Uterine smooth muscle cell (primary cell): ENCODE results near the gene UBE2J2. TPM values are rescaled to one million over a fixed set of nuclear protein-coding genes. Genes with fewer than 3 reads are reported as not detected.

Experiments used
- total RNA-seq: library from RNA; depleted of rRNA; stranded (reverse); fragments of >200 nt; gene quantifications from 2 replicates; pipeline ENCODE4 v1.2.3, GENCODE V29; 2014

Gene UBE2J2
- 37.2 and 51.7 TPM in 2 replicates for total RNA-seq

GRCh38 chr1:1273512-1274298 lies at the start of gene UBE2J2:
TSS of gene UBE2J2 (minus strand) at chr1:1273854. CDS start at chr1:1267992, 5,862 bp downstream.

DNA sequence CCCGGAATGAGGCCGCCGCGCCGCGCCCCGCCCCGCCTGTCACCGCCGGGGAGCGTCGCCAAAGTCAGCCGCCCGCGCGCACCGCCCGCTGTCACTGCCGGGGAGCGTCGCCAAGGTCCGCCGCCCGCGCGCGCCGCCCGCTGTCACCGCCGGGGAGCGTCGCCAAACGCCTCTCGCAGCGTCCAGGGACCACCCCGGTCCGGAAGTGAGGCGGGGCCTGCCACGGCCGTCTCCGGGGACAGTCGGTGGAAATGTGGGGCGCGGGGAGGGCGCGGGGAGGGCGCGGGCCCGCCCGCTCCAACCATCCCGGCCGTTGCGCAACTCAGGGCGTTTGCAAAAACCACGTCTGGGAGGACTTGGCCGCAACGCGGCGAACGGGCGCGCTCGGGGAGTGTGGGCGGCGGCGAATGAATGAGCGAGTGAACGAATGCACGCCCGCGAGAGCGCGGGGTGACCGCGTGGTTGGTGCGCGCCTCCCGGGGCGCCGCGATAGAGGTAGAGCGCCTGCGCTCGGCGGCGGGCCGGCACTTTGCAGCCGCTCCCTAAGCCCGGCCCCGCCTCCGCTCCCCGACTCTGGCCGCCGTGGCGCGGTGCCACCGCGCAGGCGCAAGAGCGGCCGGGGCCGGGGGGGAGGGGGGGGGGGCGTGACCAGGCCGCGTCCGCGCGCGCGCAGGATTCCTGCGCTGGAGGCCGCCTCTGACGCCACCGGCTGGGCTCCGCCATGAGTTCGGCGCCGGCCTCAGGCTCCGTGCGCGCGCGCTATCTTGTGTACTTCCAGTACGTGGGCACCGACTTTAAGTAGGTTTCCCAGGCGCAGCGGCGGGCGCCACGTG lies 34.5 kb upstream of the UBE2J2 start, which contains the start of the genes ACAP3 and PUSL1:
ACAP3 (minus strand) TSS at position 8 of the 833 bp plus-strand sequence. CDS start 115 bp downstream, outside the sequence.
PUSL1 (plus strand) TSS at position 675 of the 833 bp plus-strand sequence; CDS start at position 722, 47 bp downstream.

DNA sequence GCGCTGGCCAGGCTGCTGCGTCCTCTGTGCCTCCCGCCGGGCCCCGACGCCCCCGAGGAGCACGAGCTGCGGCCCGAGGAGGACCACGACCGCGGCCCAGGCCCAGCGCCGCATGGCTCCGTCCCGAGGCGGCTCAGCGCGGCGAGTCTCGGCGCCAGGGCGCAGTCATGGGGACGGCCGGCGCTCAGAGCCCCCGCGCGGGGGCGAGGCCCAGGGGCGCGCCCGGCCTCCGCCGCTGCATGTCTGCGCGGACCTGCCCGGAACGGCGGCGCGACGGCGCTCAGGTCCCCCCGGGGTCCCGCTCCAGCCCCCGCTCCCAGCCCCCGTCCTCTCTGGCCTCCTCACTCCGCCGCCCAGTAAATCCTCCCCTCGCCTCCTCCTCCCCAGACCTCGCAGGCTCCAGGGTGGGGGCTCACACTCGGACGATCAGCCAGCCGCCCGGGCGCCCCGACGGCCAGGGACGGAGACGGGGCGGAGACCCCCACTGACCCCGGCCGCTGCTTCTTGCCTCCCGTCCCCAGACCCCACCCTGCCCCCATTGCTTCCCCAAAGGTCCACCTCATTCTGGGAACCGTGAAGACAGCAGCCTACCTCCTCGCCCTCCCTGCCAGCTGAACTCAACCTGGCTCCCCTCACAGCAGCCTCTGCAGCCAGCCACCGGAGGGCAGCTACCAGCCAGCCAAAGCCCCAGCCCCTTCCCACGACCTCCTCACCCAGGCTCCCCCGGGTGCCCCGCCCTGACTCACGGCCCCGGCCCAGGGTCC lies 26.9 kb downstream of the UBE2J2 start, which contains the start of gene C1QTNF12:
C1QTNF12 (minus strand) TSS at position 146 of the 764 bp plus-strand sequence; CDS start at position 114, 32 bp downstream.

GRCh38 chr1:1232208-1232795 lies 41.4 kb downstream of the UBE2J2 start, which contains the start of gene B3GALT6:
TSS of gene B3GALT6 (plus strand) at chr1:1232237. CDS start at chr1:1232279, 42 bp downstream.

DNA sequence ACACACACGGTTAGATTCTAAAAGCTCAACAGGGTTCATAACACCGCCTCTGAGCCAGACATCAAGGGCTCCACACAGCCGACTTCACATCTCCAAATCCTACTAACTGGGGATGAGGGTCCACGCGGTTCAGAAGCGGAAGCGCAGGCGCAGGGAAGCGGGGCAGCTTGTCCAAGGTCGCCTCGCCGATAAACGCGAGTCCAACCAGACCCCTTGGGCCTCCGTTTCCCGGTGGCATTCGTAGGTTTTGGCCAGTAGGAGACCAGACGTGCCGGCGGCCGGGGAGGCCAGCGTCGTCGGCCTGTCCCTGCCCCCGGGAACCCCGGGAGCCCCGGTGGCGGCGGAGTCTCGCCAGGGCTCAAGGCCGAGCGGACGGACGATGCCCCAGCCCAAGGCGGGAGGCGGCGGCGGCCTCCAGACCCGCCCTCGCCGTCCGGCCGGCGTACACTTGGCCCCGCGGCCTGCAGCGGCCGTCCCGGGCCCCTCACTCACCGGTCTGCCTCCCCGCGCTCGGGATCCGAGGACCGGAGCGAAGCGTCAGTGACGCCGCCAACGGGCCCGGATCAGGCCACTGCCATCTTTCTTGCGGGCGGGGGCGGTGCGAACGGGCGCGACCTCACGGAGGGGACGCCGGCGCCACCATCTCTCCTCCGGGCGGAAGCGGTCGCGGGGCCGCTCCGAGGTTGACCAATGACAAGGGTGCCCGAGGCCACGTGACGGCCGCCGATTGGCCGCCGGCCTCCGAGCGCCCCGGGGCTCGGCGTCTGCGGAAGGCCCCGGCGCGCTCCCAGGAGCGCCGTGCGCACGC lies 42.0 kb downstream of the UBE2J2 start, which contains the start of gene SDF4:
SDF4 (minus strand) TSS at position 602 of the 808 bp plus-strand sequence. CDS start 3,229 bp downstream, outside the sequence.

DNA sequence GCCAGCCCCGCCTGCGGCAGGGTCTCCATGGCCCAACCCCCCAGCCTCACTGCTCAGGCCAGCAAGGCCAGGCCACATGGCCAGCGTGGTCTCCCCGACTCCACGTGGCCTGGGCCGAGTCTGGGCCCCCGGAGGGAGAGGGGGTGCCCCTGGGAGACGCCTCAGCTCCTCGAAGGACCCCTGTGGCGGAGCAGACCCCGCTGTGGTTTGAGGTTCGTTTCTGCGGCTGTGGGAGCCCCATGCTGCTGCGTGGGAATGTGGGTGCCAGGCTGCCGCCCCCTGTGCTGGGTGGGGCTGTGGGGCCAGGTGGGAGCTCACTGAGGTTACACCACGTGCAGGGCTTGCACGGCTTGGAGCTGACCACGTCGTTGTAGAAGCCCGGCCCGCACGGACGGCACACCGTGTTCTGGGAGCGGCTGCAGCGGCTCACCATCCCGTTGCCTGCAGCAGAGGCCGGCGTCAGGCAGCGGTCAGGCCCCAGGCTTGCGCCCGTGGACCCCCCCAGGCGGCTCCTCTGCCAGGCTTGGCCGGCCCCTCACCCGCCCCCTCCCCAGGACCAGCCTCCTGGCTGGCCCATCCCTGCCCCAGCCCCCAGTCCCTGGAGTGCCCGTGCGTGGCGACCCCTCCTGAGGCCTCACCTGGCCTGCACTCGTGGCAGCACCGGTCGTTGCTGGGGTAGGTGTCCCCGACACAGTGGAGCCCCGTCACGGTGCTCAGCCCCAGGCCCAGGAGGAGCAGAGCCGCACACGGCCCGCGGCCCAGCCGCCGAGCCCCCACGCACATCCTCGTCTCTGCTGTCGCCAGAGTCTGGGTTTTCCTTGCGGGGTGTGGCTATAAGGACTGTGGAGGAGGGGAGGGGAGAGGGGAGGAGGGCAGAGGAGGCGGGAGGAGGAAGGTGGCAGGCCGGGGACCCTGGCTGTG lies 60.0 kb downstream of the UBE2J2 start, which contains the start of gene TNFRSF4:
TNFRSF4 (minus strand) TSS at position 809 of the 921 bp plus-strand sequence; CDS start at position 783, 26 bp downstream.

GRCh38 chr1:1206376-1206965 lies 67.2 kb downstream of the UBE2J2 start, which contains the start of gene TNFRSF18:
TSS of gene TNFRSF18 (minus strand) at chr1:1206592. CDS start at chr1:1206571, 21 bp downstream.

Other genes starting within 250 kb of the UBE2J2 start
- gene RNF223, start 199.5 kb downstream of the UBE2J2 start, total RNA-seq, result not detected in 2 replicates
- 6.2 and 10.2 TPM in 2 replicates for gene C1orf159, start 157.8 kb downstream of the UBE2J2 start, total RNA-seq
- 0.12 TPM in 1 of 2 replicates, not detected in the other for gene TTLL10, start 100.0 kb downstream of the UBE2J2 start, total RNA-seq
- gene TNFRSF18, start 67.3 kb downstream of the UBE2J2 start, total RNA-seq, result 0.12 TPM in 1 of 2 replicates, not detected in the other
- gene TNFRSF4, start 59.7 kb downstream of the UBE2J2 start, total RNA-seq, result 0.12 TPM in 1 of 2 replicates, not detected in the other
- 100 and 158 TPM in 2 replicates for gene SDF4, start 41.9 kb downstream of the UBE2J2 start, total RNA-seq
- 32.0 and 35.1 TPM in 2 replicates for gene B3GALT6, start 41.6 kb downstream of the UBE2J2 start, total RNA-seq
- 1.1 and 2.0 TPM in 2 replicates for gene C1QTNF12, start 27.1 kb downstream of the UBE2J2 start, total RNA-seq
- gene SCNN1D, start 6.6 kb upstream of the UBE2J2 start, total RNA-seq, result 0.89 and 1.7 TPM in 2 replicates
- gene ACAP3, start 34.1 kb upstream of the UBE2J2 start, total RNA-seq, result 38.2 and 64.0 TPM in 2 replicates
- gene PUSL1, start 34.7 kb upstream of the UBE2J2 start, total RNA-seq, result 15.0 and 24.8 TPM in 2 replicates
- gene INTS11, start 50.8 kb upstream of the UBE2J2 start, total RNA-seq, result 56.2 and 67.3 TPM in 2 replicates
- gene CPTP, start 50.9 kb upstream of the UBE2J2 start, total RNA-seq, result 10.3 and 10.5 TPM in 2 replicates
- gene TAS1R3, start 57.4 kb upstream of the UBE2J2 start, total RNA-seq, result 0.11 and 0.12 TPM in 2 replicates
- gene DVL1, start 75.6 kb upstream of the UBE2J2 start, total RNA-seq, result 133 and 150 TPM in 2 replicates
- gene MXRA8, start 84.7 kb upstream of the UBE2J2 start, total RNA-seq, result 203 and 230 TPM in 2 replicates
- gene AURKAIP1, start 101.4 kb upstream of the UBE2J2 start, total RNA-seq, result 94.9 and 118 TPM in 2 replicates
- 125 and 147 TPM in 2 replicates for gene CCNL2, start 125.5 kb upstream of the UBE2J2 start, total RNA-seq
- 72.1 and 100 TPM in 2 replicates for gene MRPL20, start 133.4 kb upstream of the UBE2J2 start, total RNA-seq
- gene ANKRD65, start 147.4 kb upstream of the UBE2J2 start, total RNA-seq, result 0.77 and 0.87 TPM in 2 replicates
- gene VWA1, start 161.8 kb upstream of the UBE2J2 start, total RNA-seq, result 3.2 and 5.1 TPM in 2 replicates
- gene ATAD3C, start 175.8 kb upstream of the UBE2J2 start, total RNA-seq, result 0.50 TPM in 1 of 2 replicates, not detected in the other
- 16.9 and 35.3 TPM in 2 replicates for gene ATAD3B, start 197.9 kb upstream of the UBE2J2 start, total RNA-seq
- gene ATAD3A, start 238.3 kb upstream of the UBE2J2 start, total RNA-seq, result 33.6 and 79.5 TPM in 2 replicates